Measurements from ENCODE around the gene PLCD3.
"Not testable (repeated sequence)": the region's sequence is repeated elsewhere in the genome, so short reads cannot be mapped to it uniquely, and the experiment has no call there.

The PLCD3 gene

DNA sequence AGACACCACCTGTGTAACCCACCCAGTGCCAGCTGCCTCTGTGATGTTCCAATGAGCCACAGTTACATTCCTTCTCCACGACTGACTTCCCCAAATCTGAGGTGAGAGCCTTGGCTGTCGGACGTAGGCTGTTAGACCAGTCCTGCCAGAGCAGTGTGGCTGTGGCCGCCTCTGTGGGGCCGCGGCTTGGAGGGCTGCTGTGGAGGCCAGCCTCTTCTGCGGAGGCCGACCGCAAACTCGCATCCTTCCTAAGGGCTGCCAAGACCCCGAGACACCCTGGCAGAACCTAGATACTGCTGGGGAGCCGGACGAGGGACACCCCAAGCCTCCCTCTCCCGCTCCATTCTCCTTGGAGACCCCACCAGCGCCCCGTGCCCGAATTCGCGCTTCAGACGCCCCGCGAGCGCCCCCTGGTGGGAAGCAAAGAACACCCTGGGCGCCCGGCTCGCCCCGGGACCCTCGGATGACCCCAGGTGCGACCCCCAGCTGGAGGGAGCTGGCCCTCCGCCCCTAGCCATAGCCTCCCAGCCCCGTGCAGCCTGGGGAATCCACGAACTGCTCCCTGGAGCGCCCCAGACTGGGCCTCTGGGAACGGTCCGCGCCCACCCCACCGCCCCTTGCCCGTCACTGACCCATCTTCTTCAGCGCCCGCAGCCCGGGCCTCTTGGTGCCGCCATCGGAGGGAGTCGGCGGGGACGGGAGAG, 547 bp downstream of the PLCD3 start:
- DNase-seq: peak; percentile 59

DNA sequence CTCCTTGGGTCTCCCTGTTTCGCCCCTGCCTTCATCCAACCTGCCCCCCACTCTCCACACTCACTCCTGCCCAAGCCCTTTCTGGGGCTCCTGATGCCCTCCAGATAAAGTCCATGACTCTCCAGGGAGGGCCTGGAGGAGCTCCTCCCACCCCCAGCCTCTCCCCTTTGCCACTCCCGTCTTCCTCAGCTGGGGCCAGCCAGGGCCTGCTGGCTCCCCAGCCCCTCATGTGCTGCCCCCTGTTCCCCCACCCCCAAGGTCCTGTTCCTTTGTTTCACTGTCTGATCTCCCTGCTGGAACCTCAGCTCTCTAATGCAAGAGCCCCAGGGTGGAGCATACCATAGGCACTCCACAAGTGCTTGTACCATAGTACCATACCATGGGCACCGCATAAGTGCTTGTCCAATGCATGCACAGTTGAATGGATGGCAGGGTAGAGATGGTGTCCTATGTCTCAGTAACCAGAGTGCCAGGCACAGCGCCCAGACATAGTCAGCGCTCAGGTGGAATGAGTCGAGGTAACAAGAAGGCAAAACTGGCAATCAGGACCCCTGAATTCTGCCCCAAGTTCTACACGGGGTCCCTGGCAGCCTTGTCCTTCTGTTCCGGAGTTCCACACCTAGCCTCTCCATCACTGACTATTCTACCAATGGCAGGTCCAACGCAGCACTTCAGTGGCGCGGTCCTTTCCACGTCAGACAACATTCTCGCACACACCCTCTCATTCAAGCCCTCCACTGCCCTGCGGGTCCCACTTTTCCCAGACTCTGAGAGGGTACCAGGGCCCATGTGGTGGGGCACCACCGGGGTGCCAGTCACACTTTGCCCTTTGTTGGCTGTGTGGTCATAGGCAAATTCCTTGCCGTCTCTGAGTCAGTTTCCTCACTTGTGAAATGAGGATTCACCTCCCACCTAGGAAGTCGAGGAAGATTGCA, 1.4 kb downstream of the PLCD3 start:
- no peak for DNase-seq

DNA sequence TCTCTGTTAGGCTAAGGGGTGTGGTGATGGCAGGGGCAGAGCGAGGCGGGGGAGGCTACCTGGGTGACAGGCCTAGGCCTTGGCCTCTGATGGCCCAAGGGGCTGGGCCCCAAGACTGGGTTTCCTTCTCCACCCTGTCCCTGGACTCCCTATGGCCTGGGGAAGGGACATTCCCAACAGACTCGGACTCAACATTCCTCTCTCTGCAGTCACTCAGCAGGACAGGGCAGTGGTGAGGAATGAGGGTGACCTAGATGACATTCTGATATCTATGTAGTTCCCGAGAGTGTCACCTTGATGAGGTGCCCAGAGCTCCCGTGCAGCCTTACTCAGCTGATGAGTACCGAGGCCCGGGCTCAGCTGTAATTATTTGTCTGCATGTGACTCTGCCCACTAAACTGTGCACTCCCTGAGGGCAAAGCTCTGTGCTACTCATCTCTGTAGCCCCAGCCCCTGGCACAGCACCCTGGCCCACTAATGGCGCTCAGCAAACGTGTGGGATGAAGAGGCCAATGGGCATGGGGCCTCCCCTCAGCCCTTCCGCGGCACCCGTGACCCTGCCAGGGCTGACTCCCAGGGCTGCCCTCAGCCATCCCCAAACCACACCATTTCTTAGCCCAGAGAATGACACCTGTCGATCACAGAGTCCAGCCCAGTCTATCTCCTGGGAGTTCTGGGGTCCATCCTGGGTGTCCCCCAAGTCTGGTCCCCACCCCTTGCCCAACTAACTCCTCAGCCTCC, 2.2 kb downstream of the PLCD3 start:
- no peak for DNase-seq

- DNase-seq: no peak
Measured at GRCh38 chr17:45129426-45129939, 2.8 kb downstream of the PLCD3 start.

- DNase-seq: no peak
Measured at GRCh38 chr17:45128989-45129388, 3.3 kb downstream of the PLCD3 start.

- no peak for DNase-seq
Measured at GRCh38 chr17:45128331-45128730, 4.0 kb downstream of the PLCD3 start.

GRCh38 chr17:45127548-45128300, 4.6 kb downstream of the PLCD3 start:
- DNase-seq: no peak

DNA sequence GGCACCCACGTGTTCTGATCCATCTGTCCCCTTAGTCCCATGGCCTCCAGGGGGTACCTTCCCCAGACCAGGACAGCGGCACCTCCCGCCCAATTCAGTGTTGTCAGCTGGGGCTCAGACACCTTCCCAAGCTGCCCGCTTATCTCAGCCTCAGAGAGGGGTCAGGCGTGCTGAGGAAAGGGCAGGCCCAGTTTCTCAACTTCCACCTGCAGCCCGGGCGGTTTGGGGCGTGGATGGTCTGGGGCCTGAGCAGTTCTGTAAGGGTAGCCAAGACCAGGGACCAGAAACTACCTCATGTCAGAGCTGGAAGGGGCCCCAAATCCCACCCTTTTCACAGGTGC, 5.1 kb downstream of the PLCD3 start:
- DNase-seq: no peak

- DNase-seq: no peak
Measured at GRCh38 chr17:45125509-45125908, 6.8 kb downstream of the PLCD3 start.

GRCh38 chr17:45124797-45125122, 7.6 kb downstream of the PLCD3 start:
- not testable (repeated sequence) for DNase-seq

- no peak for DNase-seq
Measured at GRCh38 chr17:45123930-45124796, 8.2 kb downstream of the PLCD3 start.

- DNase-seq: no peak
Measured at GRCh38 chr17:45123076-45123770, 9.1 kb downstream of the PLCD3 start.

- no peak for DNase-seq
Measured at GRCh38 chr17:45121055-45121454, 11.3 kb downstream of the PLCD3 start.

GRCh38 chr17:45120558-45120957, 11.8 kb downstream of the PLCD3 start:
- no peak for DNase-seq

- no peak for DNase-seq
Measured at GRCh38 chr17:45119964-45120363, 12.4 kb downstream of the PLCD3 start.

GRCh38 chr17:45118691-45119090, 13.6 kb downstream of the PLCD3 start:
- no peak for DNase-seq

- no peak for DNase-seq
Measured at GRCh38 chr17:45117848-45118646, 14.3 kb downstream of the PLCD3 start.

DNA sequence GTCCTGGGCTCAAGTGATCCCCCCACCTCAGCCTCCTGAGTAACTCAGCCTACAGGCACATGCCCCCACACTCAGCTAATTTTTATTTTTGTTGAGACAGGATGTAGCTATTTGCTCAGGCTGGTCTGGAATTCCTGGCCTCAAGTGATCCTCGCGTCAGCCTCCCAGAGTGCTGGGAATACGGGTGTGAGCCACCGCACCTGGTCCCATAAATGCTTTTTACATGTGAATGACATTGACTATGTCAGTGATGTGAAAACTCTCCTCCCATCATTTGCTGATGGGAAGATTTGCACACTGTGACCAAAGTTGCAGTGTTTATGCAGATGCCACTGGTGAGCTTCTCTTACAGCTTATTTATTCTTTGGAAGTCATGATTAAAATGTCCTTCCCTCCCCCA, 15.0 kb downstream of the PLCD3 start:
- DNase-seq: no peak

DNA sequence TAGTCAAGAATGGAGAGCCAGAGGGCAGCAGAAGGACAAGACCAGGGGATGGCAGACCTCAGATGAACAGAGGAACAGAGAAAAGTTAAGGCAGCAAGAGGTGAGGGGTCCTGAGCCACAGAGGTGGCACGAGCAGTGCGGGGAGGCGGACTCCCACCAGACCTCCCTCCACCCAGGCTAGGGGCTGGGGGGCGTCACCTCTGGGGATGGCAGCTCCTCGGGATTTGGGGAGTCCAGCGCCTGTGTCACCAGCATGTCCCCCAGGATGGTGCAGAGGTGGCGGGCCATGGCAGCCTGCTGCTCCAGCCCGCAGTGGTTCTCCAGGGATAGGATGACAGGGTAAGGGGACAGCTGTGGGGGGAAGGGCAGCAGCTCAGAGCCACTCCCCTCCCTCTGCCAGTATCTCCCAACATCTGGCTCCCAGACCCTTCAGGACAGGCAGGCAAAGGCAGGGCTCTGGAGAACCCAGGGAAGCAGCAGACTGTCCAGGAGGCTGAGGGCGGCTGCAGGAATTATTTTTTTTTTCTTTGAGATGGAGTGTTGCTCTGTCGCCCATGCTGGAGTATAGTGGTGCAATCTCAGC, 15.8 kb downstream of the PLCD3 start:
- no peak for DNase-seq

GRCh38 chr17:45115871-45116270, 16.4 kb downstream of the PLCD3 start:
- no peak for DNase-seq

All from NCI-H526 treated with DMSO at 0.1 percent for 48 hours (cell line).